ENCODE measurements around the gene NFS1. TPM values are rescaled to one million over a fixed set of nuclear protein-coding genes. Genes with fewer than 3 reads are reported as not detected.

NFS1 gene
- total RNA-seq, 1 experiment from 2014 or later = 75.8 TPM

DNA sequence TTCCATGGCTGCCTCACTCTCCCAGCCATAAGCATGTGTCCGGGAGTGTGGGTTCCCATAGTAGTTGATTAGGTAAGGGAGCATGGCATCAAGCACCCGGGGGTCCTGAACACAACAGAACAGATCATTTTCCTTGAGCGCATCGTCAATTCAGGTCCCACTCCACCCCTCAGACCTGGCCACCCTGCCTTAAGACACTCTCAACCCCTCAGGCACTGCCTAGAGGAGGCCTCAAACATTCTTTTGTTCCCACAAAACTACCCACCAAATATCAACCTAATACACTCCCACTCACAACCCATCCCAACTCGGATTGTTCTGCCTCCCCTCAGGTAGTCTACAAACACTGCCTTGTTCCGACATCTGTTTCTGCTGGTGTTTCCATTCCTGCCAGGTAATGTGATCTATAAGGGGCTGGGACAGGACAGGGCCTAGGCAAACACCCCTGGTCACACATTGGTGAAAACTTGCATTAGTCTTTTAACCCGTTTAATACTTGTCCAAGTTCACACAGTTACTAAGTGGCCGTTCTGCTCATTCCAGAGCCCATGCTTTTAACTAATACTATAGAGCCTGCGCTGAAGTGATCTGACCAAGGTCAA is 1.4 kb downstream of the NFS1 start:
- ATAC-seq (no peak), DNase-seq (no peak)
- H2AFZ ChIP-seq (ENCODE audit: low read length) = peak overlapping the region; percentile 97
- peaks cover 15% of the 10 kb centered on the region; the same call in 1 of the 2 replicates for H3K36me3 ChIP-seq (ENCODE audit: low read depth, low read length)
- no peak overlapping the region for H3K27ac ChIP-seq (ENCODE audit: low read length)
- intact Hi-C loops (cut with micrococcal nuclease) = loop anchor here (5.0 kb wide), 1 partner anchor 235 kb away; no protein-coding TSS in a partner anchor
- H3K4me1 ChIP-seq (ENCODE audit: insufficient read depth, low read length) = peaks cover 20% of the 10 kb centered on the region
- no peaks in the 10 kb centered on the region for H3K9me2 ChIP-seq (replicated peaks; ENCODE audit: low read length)
- peak overlapping the region; percentile 90 for H3K4me2 ChIP-seq (ENCODE audit: low read length)
- peak overlapping the region; percentile 90 for H3K9ac ChIP-seq (ENCODE audit: low read length)
- H3K79me2 ChIP-seq (ENCODE audit: low read length) = peaks cover 52% of the 10 kb centered on the region
- BruUV-seq (replicated peaks) = no TSS peak
- H3K9me3 ChIP-seq (ENCODE audit: low read length) = no peaks in the 10 kb centered on the region
- H3F3A ChIP-seq (ENCODE audit: low read length, unreplicated experiment) = peaks cover 10% of the 10 kb centered on the region
- no peaks in the 10 kb centered on the region for H3K27me3 ChIP-seq (ENCODE audit: low read length)
- TF ChIP-seq EZH2phosphoT487 (IDR thresholded peaks at IDR 0.05; ENCODE audit: borderline replicate concordance, low read length) (no peak), EZH2 (IDR thresholded peaks at IDR 0.05; ENCODE audit: low read length, unreplicated experiment) (no peak)
- TF ChIP-seq, protein P1, sequence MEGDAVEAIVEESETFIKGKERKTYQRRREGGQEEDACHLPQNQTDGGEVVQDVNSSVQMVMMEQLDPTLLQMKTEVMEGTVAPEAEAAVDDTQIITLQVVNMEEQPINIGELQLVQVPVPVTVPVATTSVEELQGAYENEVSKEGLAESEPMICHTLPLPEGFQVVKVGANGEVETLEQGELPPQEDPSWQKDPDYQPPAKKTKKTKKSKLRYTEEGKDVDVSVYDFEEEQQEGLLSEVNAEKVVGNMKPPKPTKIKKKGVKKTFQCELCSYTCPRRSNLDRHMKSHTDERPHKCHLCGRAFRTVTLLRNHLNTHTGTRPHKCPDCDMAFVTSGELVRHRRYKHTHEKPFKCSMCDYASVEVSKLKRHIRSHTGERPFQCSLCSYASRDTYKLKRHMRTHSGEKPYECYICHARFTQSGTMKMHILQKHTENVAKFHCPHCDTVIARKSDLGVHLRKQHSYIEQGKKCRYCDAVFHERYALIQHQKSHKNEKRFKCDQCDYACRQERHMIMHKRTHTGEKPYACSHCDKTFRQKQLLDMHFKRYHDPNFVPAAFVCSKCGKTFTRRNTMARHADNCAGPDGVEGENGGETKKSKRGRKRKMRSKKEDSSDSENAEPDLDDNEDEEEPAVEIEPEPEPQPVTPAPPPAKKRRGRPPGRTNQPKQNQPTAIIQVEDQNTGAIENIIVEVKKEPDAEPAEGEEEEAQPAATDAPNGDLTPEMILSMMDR (conservative IDR thresholded peaks at IDR 0.05; ENCODE audit: low read depth, low read length) = no peak
- POLR2A ChIA-PET (ENCODE audit: unreplicated experiment) = no interaction called here
- H4K20me1 ChIP-seq (ENCODE audit: low read length) = no peaks in the 10 kb centered on the region
- peak overlapping the region; percentile 79 for H3K4me3 ChIP-seq (ENCODE audit: low read length)
- CTCF ChIA-PET = no interaction called here

DNA sequence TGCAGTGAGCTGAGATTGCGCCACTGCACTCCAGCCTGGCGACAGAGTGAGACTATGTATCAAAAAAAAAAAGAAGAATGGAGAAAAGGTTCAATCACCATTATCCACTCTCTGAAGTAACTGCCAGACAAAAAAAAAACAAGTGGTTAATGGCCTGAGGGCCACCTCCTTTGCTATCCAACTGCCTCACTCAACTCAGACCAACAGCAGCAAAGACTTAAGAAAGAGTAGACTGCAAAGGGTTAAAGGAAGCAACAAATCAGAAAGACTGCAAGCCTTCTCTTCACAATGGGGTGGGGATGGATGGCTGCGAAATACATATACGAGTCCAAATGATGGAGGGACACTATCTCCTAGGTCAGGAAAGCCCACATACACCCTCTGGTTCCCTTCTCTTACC is 3.2 kb downstream of the NFS1 start:
- H3K79me2 ChIP-seq (ENCODE audit: low read length) = peaks cover 40% of the 10 kb centered on the region
- no TSS peak for BruUV-seq (replicated peaks)

More for the DNA sequence above, 3.2 kb downstream of the NFS1 start:
- Histone ChIP-seq H3K9ac (ENCODE audit: low read length) (no peak overlapping the region), H4K20me1 (ENCODE audit: low read length) (no peaks in the 10 kb centered on the region), H3K4me3 (ENCODE audit: low read length) (no peak overlapping the region), H3F3A (ENCODE audit: low read length, unreplicated experiment) (no peaks in the 10 kb centered on the region), H2AFZ (ENCODE audit: low read length) (no peak overlapping the region), H3K9me2 (replicated peaks; ENCODE audit: low read length) (no peaks in the 10 kb centered on the region), H3K9me3 (ENCODE audit: low read length) (no peaks in the 10 kb centered on the region), H3K4me1 (ENCODE audit: insufficient read depth, low read length) (peaks cover 17% of the 10 kb centered on the region), H3K27ac (ENCODE audit: low read length) (no peak overlapping the region), H3K4me2 (ENCODE audit: low read length) (no peak overlapping the region), H3K36me3 (ENCODE audit: low read depth, low read length) (peaks cover 8% of the 10 kb centered on the region; the same call in 1 of the 2 replicates), H3K27me3 (ENCODE audit: low read length) (no peaks in the 10 kb centered on the region)
- TF ChIP-seq EZH2phosphoT487 (IDR thresholded peaks at IDR 0.05; ENCODE audit: borderline replicate concordance, low read length) = no peak
- no peak for TF ChIP-seq EZH2 (IDR thresholded peaks at IDR 0.05; ENCODE audit: low read length, unreplicated experiment)
- TF ChIP-seq, protein P1 (conservative IDR thresholded peaks at IDR 0.05; ENCODE audit: low read depth, low read length) = no peak
- DNase-seq (no peak), ATAC-seq (no peak)
- CTCF ChIA-PET = interaction anchor here (0.6 kb wide), 1 partner anchor 100 kb away, joined by 3 read pairs; no protein-coding TSS in a partner anchor
- intact Hi-C loops (cut with micrococcal nuclease) = loop anchor here (5.0 kb wide), 1 partner anchor 234 kb away; no protein-coding TSS in a partner anchor
- POLR2A ChIA-PET (ENCODE audit: unreplicated experiment) = no interaction called here

All from PC-3 (cell line).